ENCODE measurements around the gene C1orf174. TPM values are rescaled to one million over a fixed set of nuclear protein-coding genes. Genes with fewer than 3 reads are reported as not detected.

Gene C1orf174
- total and polyA plus RNA-seq, 2 of the 4 experiments (the other 2 are of a cell fraction): 26.7 to 45.7 TPM

DNA sequence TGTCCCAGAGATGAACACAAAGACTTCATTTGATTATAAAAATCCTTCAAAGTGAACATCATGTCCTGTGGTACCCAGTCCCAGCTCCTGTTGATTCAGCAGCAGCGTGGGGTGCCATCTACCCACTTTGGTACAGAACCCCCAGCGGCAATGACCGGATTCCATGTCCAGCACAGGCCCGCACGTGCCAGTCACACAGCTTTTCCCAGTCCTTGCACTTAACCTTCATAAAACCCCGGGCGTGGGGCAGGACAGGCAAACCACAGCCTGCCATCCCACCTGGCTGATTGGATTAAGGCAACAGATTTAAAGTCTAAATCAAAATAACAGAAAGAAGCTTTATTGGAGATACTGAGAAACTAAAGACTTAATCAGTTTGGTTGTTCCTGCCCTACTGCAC, 58.6 kb downstream of the C1orf174 start:
- BruUV-seq (replicated peaks): no TSS peak
- H2AFZ ChIP-seq (replicated peaks; ENCODE audit: low read length, poor library complexity): no peak overlapping the region
- DNase-seq: no peak
- 97% methylated on average over 3 of the region's 7 CpGs; no CpG with 5 or more reads in 1 of the 2 experiments for WGBS, 2 experiments (ENCODE audit: extremely low coverage in 2 of 2, insufficient read length in 1 of 2)
- H3K4ac ChIP-seq (ENCODE audit: low read depth, low read length): no peak overlapping the region
- ATAC-seq (ENCODE audit: low read depth): no peak
- in situ Hi-C loops (cut with MboI; ENCODE audit: low sequenced_read_pairs): no loop called here
- H3K36me3 ChIP-seq (ENCODE audit: control insufficient read depth, insufficient read depth, low read length): peaks cover 50% of the 10 kb centered on the region
- dilution Hi-C loops (cut with HindIII; ENCODE audit: low sequenced_read_pairs, unreplicated experiment): no loop called here
- no peak overlapping the region for H2BK120ac ChIP-seq (ENCODE audit: low read depth, low read length)
- H4K20me1 ChIP-seq (ENCODE audit: insufficient read depth, low read length): no peaks in the 10 kb centered on the region
- no peaks in the 10 kb centered on the region for H3K27me3 ChIP-seq (ENCODE audit: control insufficient read depth, insufficient read depth, low read length)
- H3K27ac ChIP-seq (ENCODE audit: insufficient read depth, low read length): no peak overlapping the region
- CTCF ChIA-PET: no interaction called here
- H3K56ac ChIP-seq (ENCODE audit: extremely low read depth, insufficient read depth, low read length): no peak overlapping the region
- POLR2A ChIA-PET (ENCODE audit: unreplicated experiment): no interaction called here
- H3K4me3 ChIP-seq (ENCODE audit: insufficient read depth, low read depth, low read length): no peak overlapping the region
- no peak overlapping the region for H2AK9ac ChIP-seq (replicated peaks; ENCODE audit: low read depth, low read length, poor library complexity)
- no peak overlapping the region for H2AK5ac ChIP-seq (ENCODE audit: low read depth, low read length)
- no peaks in the 10 kb centered on the region for H3K9me1 ChIP-seq (ENCODE audit: insufficient read depth, low read length)
- H3K23ac ChIP-seq (ENCODE audit: low read depth, low read length): no peak overlapping the region
- H3K4me2 ChIP-seq (ENCODE audit: low read depth, low read length): no peak overlapping the region
- H3K4me1 ChIP-seq (ENCODE audit: control insufficient read depth, insufficient read depth, low read length): no peaks in the 10 kb centered on the region
- no peak overlapping the region for H3K14ac ChIP-seq (replicated peaks; ENCODE audit: low read depth, low read length)
- no peak overlapping the region for H4K5ac ChIP-seq (ENCODE audit: low read depth, low read length)
- intact Hi-C loops (cut with micrococcal nuclease): no loop called here
- H4K8ac ChIP-seq (ENCODE audit: low read depth in 2 of 2, low read length in 2 of 2): no peak overlapping the region
- no peaks in the 10 kb centered on the region; a peak in 1 of 4 replicates for H3K79me1 ChIP-seq (ENCODE audit: low read depth in 1 of 2, low read length in 2 of 2)
- no peak overlapping the region for H3K18ac ChIP-seq (ENCODE audit: low read depth, low read length)
- no peak overlapping the region for H3K9ac ChIP-seq (ENCODE audit: low read depth, low read length)
- no peak overlapping the region for H2BK20ac ChIP-seq (ENCODE audit: low read depth, low read length)
- H2BK5ac ChIP-seq (ENCODE audit: low read depth, low read length, poor library complexity, severe bottlenecking): no peak overlapping the region
- no peak overlapping the region for H2BK15ac ChIP-seq (ENCODE audit: low read depth, low read length)
- H4K91ac ChIP-seq (ENCODE audit: insufficient read depth, low read depth, low read length): no peak overlapping the region
- H3K9me3 ChIP-seq (ENCODE audit: control insufficient read depth, insufficient read depth, low read length): peaks cover 5% of the 10 kb centered on the region
- TF ChIP-seq POLR2A (IDR thresholded peaks at IDR 0.05; ENCODE audit: low read depth, low read length) (no peak), FOS (IDR thresholded peaks at IDR 0.05; ENCODE audit: low read depth, low read length) (no peak), RAD21 (IDR thresholded peaks at IDR 0.05; ENCODE audit: low read length) (no peak), MAFK (IDR thresholded peaks at IDR 0.05; ENCODE audit: low read depth, low read length) (no peak), BHLHE40 (IDR thresholded peaks at IDR 0.05; ENCODE audit: low read depth, low read length) (no peak), MXI1 (IDR thresholded peaks at IDR 0.05; ENCODE audit: borderline replicate concordance, low read depth, low read length) (no peak), RCOR1 (IDR thresholded peaks at IDR 0.05; ENCODE audit: insufficient replicate concordance, low read length) (no peak), MAZ (IDR thresholded peaks at IDR 0.05; ENCODE audit: borderline replicate concordance, low read depth, low read length) (no peak), RFX5 (IDR thresholded peaks at IDR 0.05; ENCODE audit: low read depth, low read length) (no peak), SMC3 (IDR thresholded peaks at IDR 0.05; ENCODE audit: low read depth, low read length) (no peak), NFE2L2 (IDR thresholded peaks at IDR 0.05; ENCODE audit: low read depth, low read length) (no peak), CEBPB (IDR thresholded peaks at IDR 0.05; ENCODE audit: low read depth, low read length) (no peak)
- TF ChIP-seq, protein P1, sequence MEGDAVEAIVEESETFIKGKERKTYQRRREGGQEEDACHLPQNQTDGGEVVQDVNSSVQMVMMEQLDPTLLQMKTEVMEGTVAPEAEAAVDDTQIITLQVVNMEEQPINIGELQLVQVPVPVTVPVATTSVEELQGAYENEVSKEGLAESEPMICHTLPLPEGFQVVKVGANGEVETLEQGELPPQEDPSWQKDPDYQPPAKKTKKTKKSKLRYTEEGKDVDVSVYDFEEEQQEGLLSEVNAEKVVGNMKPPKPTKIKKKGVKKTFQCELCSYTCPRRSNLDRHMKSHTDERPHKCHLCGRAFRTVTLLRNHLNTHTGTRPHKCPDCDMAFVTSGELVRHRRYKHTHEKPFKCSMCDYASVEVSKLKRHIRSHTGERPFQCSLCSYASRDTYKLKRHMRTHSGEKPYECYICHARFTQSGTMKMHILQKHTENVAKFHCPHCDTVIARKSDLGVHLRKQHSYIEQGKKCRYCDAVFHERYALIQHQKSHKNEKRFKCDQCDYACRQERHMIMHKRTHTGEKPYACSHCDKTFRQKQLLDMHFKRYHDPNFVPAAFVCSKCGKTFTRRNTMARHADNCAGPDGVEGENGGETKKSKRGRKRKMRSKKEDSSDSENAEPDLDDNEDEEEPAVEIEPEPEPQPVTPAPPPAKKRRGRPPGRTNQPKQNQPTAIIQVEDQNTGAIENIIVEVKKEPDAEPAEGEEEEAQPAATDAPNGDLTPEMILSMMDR (conservative IDR thresholded peaks at IDR 0.05; ENCODE audit: low read depth, low read length): no peak
- TF ChIP-seq, protein P2, sequence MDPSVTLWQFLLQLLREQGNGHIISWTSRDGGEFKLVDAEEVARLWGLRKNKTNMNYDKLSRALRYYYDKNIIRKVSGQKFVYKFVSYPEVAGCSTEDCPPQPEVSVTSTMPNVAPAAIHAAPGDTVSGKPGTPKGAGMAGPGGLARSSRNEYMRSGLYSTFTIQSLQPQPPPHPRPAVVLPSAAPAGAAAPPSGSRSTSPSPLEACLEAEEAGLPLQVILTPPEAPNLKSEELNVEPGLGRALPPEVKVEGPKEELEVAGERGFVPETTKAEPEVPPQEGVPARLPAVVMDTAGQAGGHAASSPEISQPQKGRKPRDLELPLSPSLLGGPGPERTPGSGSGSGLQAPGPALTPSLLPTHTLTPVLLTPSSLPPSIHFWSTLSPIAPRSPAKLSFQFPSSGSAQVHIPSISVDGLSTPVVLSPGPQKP (IDR thresholded peaks at IDR 0.05; ENCODE audit: borderline replicate concordance, low read depth, low read length): no peak

All from IMR-90 (cell line).